GM23248 (cell line): Measurements from ENCODE around the gene FAM90A26.
"Not testable (repeated sequence)": the region's sequence is repeated elsewhere in the genome, so short reads cannot be mapped to it uniquely, and the experiment has no call there.

Source experiments
- EZH2 ChIP-seq: fragments of 200-600 bp; sonication (generic); IDR thresholded peaks from 2 replicates; pipeline ENCODE4 v1.6.1; 2018; ENCODE audit warnings: antibody characterized with exemption, mild to moderate bottlenecking; ENCODE audit not compliant: insufficient read depth, poor library complexity, severe bottlenecking
- EZH2phosphoT487 ChIP-seq: fragments of 200-600 bp; sonication (generic); IDR thresholded peaks from 2 replicates; pipeline ENCODE4 v1.6.1; 2018; ENCODE audit warnings: antibody characterized with exemption, moderate library complexity, mild to moderate bottlenecking, low read depth; ENCODE audit not compliant: insufficient read depth

- not testable (repeated sequence) for TF ChIP-seq EZH2, EZH2phosphoT487
Measured at GRCh38 chr4:9142786-9143185, 27.4 kb upstream of the FAM90A26 start.
